OCI-LY3 (cell line): ENCODE data around the gene FAIM.

Experiments used
- H2AFZ ChIP-seq: fragments of 200-600, 300-600 bp; shearing (Covaris generic); 2 replicates; pipeline ENCODE4 v1.6.0; 2014; ENCODE audit warnings: antibody characterized with exemption, low read depth, low read length
- H3K27ac ChIP-seq: fragments of 200-600, 300-600 bp; sonication (generic); 2 replicates; pipeline ENCODE4 v1.5.1; 2014; ENCODE audit warnings: mild to moderate bottlenecking, low read length, moderate library complexity, mixed read lengths
- H3K27me3 ChIP-seq: fragments of 200-600, 300-600 bp; sonication (generic); 2 replicates; pipeline ENCODE4 v1.6.1; 2014; ENCODE audit warnings: low read depth, low read length, mixed read lengths
- H3K36me3 ChIP-seq: fragments of 200-600, 300-600 bp; sonication (generic); replicated peaks from 2 replicates; pipeline ENCODE3; 2014; ENCODE audit warnings: low read depth, low read length, mixed read lengths
- H3K4me1 ChIP-seq: fragments of 300-600, 200-600 bp; sonication (generic); 2 replicates; pipeline ENCODE4 v1.6.1; 2014; ENCODE audit warnings: low read length, mixed read lengths
- H3K4me2 ChIP-seq: fragments of 200-600, 300-600 bp; sonication (generic); 2 replicates; pipeline ENCODE4 v1.6.1; 2014; ENCODE audit warnings: low read length, mixed read lengths
- H3K4me3 ChIP-seq: fragments of 300-600, 200-600 bp; sonication (generic); 2 replicates; pipeline ENCODE4 v1.5.1; 2014; ENCODE audit warnings: antibody characterized with exemption, mild to moderate bottlenecking, low read length, moderate library complexity
- H3K79me2 ChIP-seq: fragments of 300-600, 200-600 bp; shearing (Covaris generic); 2 replicates; pipeline ENCODE4 v1.6.1; 2014; ENCODE audit warnings: mild to moderate bottlenecking, low read length, mixed read lengths
- H3K9ac ChIP-seq: fragments of 300-600, 200-600 bp; shearing (Covaris generic); 2 replicates; pipeline ENCODE4 v1.6.0; 2014; ENCODE audit warnings: mild to moderate bottlenecking, low read length, moderate library complexity
- H3K9me3 ChIP-seq: fragments of 200-600, 300-600 bp; shearing (Covaris generic); 2 replicates; pipeline ENCODE4 v1.6.1; 2014; ENCODE audit warnings: low read length, mixed read lengths; ENCODE audit not compliant: insufficient read depth
- H4K20me1 ChIP-seq: fragments of 200-600, 300-600 bp; sonication (generic); 2 replicates; pipeline ENCODE4 v1.6.1; 2016; ENCODE audit warnings: low read length, mixed read lengths; ENCODE audit not compliant: insufficient read depth
- CTCF ChIP-seq: fragments of 200-600, 300-600 bp; sonication (generic); IDR thresholded peaks from 2 replicates; pipeline ENCODE4 v1.5.1; 2014; ENCODE audit warnings: antibody characterized with exemption, low read length, low read depth
- EZH2phosphoT487 ChIP-seq: fragments of 200-600 bp; shearing (Covaris generic); IDR thresholded peaks from 2 replicates; pipeline ENCODE4 v1.6.1; 2018; ENCODE audit warnings: antibody characterized with exemption, mixed run types, low read depth

FAIM gene

DNA sequence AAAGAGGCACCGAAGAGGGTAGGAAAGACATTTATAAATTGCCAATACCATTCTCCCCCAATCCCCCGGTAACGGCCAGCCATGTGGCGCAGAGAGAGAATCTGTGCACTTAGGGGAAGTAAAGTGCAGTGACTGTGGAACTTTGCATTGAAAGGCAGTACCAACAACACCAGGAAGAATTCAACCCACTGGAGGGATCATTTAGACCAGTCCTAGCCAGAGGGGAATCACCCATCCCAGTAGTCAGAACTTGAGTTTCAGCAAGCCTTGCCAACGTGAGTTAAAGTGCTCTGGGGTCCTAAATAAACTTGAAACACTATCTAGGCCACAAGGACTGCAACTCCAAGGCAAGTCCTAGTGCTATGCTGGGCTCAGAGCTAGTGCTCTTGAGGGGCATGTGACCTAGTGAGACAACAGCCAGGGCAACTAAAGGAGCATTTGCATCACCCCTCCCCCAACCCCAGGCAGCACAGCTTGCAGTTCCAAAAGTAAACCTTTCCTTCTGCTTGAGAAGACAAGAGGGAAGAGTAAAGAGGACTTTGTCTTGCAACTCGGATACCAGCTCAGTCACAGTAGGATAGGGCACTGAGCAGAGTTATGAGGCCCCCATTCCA is 29.5 kb upstream of the FAIM start:
- no peak for TF ChIP-seq EZH2phosphoT487
- H3K9ac ChIP-seq, result no peak overlapping the region
- H4K20me1 ChIP-seq, result peaks cover 4% of the 10 kb centered on the region; the same call in 1 of the 2 replicates
- no peaks in the 10 kb centered on the region for H3K79me2 ChIP-seq
- H3K4me2 ChIP-seq, result peak overlapping the region; percentile 79
- no peak overlapping the region for H2AFZ ChIP-seq
- peak overlapping the region; percentile 12; the same call in 1 of the 2 replicates for H3K27ac ChIP-seq
- H3K36me3 ChIP-seq, result no peaks in the 10 kb centered on the region
- H3K9me3 ChIP-seq, result no peaks in the 10 kb centered on the region
- peak overlapping the region; percentile 36; the same call in 1 of the 2 replicates for H3K4me3 ChIP-seq
- H3K4me1 ChIP-seq, result peaks cover 31% of the 10 kb centered on the region
- H3K27me3 ChIP-seq, result no peaks in the 10 kb centered on the region

- H3K9ac ChIP-seq, result no peak overlapping the region
- no peak overlapping the region for H3K4me2 ChIP-seq
- TF ChIP-seq EZH2phosphoT487, result no peak
- TF ChIP-seq CTCF, result no peak
- H3K27me3 ChIP-seq, result no peaks in the 10 kb centered on the region
- no peaks in the 10 kb centered on the region for H4K20me1 ChIP-seq
- H3K4me1 ChIP-seq, result peaks cover 6% of the 10 kb centered on the region; the same call in 1 of the 2 replicates
- no peak overlapping the region for H3K4me3 ChIP-seq
- H3K36me3 ChIP-seq, result no peaks in the 10 kb centered on the region
- H3K9me3 ChIP-seq, result no peaks in the 10 kb centered on the region
- H2AFZ ChIP-seq, result no peak overlapping the region
- no peak overlapping the region for H3K27ac ChIP-seq
- no peaks in the 10 kb centered on the region for H3K79me2 ChIP-seq
These were observed 21.2 kb upstream of the FAIM start for GRCh38 chr3:138587374-138587773.

DNA sequence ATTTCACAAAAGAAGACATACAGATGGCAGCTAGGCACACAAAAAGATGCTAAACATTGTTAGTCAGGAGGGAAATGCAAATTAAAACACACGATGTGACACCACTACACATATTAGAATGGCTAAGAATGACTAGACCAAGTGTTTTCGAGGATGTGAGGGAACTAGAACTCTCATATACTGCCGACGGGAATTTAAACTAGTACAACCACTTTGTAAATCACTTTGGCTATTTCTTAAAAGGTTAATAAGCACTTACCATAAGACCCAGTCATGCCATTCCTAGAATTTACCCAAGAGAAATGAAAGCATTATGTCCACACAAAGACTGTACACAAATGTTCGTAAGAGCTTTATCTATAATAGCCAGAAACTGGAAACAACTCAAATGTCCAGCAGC is 20.1 kb upstream of the FAIM start:
- Histone ChIP-seq H3K36me3 (no peaks in the 10 kb centered on the region), H3K27ac (no peak overlapping the region), H3K27me3 (no peaks in the 10 kb centered on the region), H2AFZ (no peak overlapping the region), H3K4me1 (peaks cover 5% of the 10 kb centered on the region; the same call in 1 of the 2 replicates), H4K20me1 (no peaks in the 10 kb centered on the region), H3K9me3 (no peaks in the 10 kb centered on the region), H3K79me2 (no peaks in the 10 kb centered on the region), H3K9ac (no peak overlapping the region), H3K4me3 (no peak overlapping the region), H3K4me2 (no peak overlapping the region)
- TF ChIP-seq EZH2phosphoT487 (no peak), CTCF (no peak)

GRCh38 chr3:138591392-138591791 is 17.2 kb upstream of the FAIM start:
- Histone ChIP-seq H3K4me2 (no peak overlapping the region), H3K79me2 (no peaks in the 10 kb centered on the region), H3K27me3 (no peaks in the 10 kb centered on the region), H3K4me1 (peaks cover 21% of the 10 kb centered on the region), H2AFZ (no peak overlapping the region), H3K9me3 (no peaks in the 10 kb centered on the region), H3K27ac (no peak overlapping the region), H3K36me3 (no peaks in the 10 kb centered on the region), H4K20me1 (no peaks in the 10 kb centered on the region), H3K9ac (no peak overlapping the region), H3K4me3 (no peak overlapping the region)
- TF ChIP-seq EZH2phosphoT487 (no peak), CTCF (no peak)
